Osteocyte (in vitro differentiated cells): ENCODE data around the gene PIK3CD. TPM values are rescaled to one million over a fixed set of nuclear protein-coding genes. Genes with fewer than 3 reads are reported as not detected.
"Not testable (repeated sequence)": the region's sequence is repeated elsewhere in the genome, so short reads cannot be mapped to it uniquely, and the experiment has no call there.

ENCODE experiments used
- DNase-seq: peaks from one replicate; pipeline ENCODE4 v3.0.0; 2021; ENCODE audit warnings: mixed read lengths; ENCODE audit not compliant: unreplicated experiment; ENCODE audit errors: extremely low spot score
- H3K27ac Mint-ChIP-seq: one replicate; pipeline ENCODE4 v1.8.0; 2021; ENCODE audit warnings: mild to moderate bottlenecking, mixed read lengths; ENCODE audit not compliant: unreplicated experiment
- H3K27me3 Mint-ChIP-seq: one replicate; pipeline ENCODE4 v1.8.0; 2021; ENCODE audit warnings: mixed read lengths; ENCODE audit not compliant: unreplicated experiment
- H3K36me3 Mint-ChIP-seq: one replicate; pipeline ENCODE4 v1.8.0; 2021; ENCODE audit warnings: mixed read lengths; ENCODE audit not compliant: unreplicated experiment
- H3K4me1 Mint-ChIP-seq: one replicate; pipeline ENCODE4 v1.8.0; 2021; ENCODE audit warnings: mixed read lengths; ENCODE audit not compliant: unreplicated experiment
- H3K4me3 Mint-ChIP-seq: one replicate; pipeline ENCODE4 v1.8.0; 2021; ENCODE audit warnings: mild to moderate bottlenecking, moderate library complexity, mixed read lengths; ENCODE audit not compliant: unreplicated experiment
- H3K9me3 Mint-ChIP-seq: one replicate; pipeline ENCODE4 v1.8.0; 2021; ENCODE audit warnings: mixed read lengths; ENCODE audit not compliant: unreplicated experiment
- CTCF ChIP-seq: fragments of 200-600 bp; sonication (generic); IDR thresholded peaks from 2 replicates; pipeline ENCODE4 v1.5.0; 2021; ENCODE audit warnings: antibody characterized with exemption, mild to moderate bottlenecking, moderate library complexity
- total RNA-seq: library from RNA; stranded (reverse); gene quantifications from 2 replicates; pipeline ENCODE4 v1.2.1, GENCODE V29; 2021

Gene PIK3CD
- total RNA-seq, 1 donor from 2014 or later: 14.6 TPM

GRCh38 chr1:9711466-9712020 lies 60.0 kb downstream of the PIK3CD start:
- peaks cover 6% of the 10 kb centered on the region for H3K36me3 Mint-ChIP-seq
- H3K4me1 Mint-ChIP-seq: no peaks in the 10 kb centered on the region
- no peak for DNase-seq
- H3K9me3 Mint-ChIP-seq: no peaks in the 10 kb centered on the region
- no peak overlapping the region for H3K4me3 Mint-ChIP-seq
- no peaks in the 10 kb centered on the region for H3K27me3 Mint-ChIP-seq
- no peak overlapping the region for H3K27ac Mint-ChIP-seq
- no peak for TF ChIP-seq CTCF

DNA sequence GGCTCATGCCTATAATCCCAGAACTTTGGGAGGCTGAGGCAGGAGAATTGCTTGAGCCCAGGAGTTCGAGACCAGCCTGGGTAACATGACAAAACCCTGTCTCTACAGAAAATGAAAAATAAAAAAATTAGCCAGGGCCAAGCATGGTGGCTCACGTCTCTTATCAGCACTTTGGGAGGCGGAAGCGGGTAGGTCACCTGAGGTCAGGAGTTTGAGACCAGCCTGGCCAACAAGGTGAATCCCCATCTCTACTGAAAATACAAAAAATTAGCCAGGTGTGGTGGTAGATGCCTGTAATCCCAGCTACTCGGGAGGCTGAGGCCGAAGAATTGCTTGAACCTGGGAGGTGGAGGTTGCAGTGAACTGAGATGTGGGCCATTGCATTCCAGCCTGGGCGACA lies 61.2 kb downstream of the PIK3CD start:
- not testable (repeated sequence) for DNase-seq, H3K4me3 Mint-ChIP-seq, H3K27me3 Mint-ChIP-seq, H3K9me3 Mint-ChIP-seq, H3K27ac Mint-ChIP-seq, H3K36me3 Mint-ChIP-seq, H3K4me1 Mint-ChIP-seq

GRCh38 chr1:9714257-9714718 lies 62.8 kb downstream of the PIK3CD start:
- TF ChIP-seq CTCF: no peak
- H3K36me3 Mint-ChIP-seq: peaks cover 6% of the 10 kb centered on the region
- DNase-seq: no peak
- H3K9me3 Mint-ChIP-seq: no peaks in the 10 kb centered on the region
- no peak overlapping the region for H3K27ac Mint-ChIP-seq
- peaks cover 12% of the 10 kb centered on the region for H3K4me1 Mint-ChIP-seq
- no peak overlapping the region for H3K4me3 Mint-ChIP-seq
- H3K27me3 Mint-ChIP-seq: no peaks in the 10 kb centered on the region

DNA sequence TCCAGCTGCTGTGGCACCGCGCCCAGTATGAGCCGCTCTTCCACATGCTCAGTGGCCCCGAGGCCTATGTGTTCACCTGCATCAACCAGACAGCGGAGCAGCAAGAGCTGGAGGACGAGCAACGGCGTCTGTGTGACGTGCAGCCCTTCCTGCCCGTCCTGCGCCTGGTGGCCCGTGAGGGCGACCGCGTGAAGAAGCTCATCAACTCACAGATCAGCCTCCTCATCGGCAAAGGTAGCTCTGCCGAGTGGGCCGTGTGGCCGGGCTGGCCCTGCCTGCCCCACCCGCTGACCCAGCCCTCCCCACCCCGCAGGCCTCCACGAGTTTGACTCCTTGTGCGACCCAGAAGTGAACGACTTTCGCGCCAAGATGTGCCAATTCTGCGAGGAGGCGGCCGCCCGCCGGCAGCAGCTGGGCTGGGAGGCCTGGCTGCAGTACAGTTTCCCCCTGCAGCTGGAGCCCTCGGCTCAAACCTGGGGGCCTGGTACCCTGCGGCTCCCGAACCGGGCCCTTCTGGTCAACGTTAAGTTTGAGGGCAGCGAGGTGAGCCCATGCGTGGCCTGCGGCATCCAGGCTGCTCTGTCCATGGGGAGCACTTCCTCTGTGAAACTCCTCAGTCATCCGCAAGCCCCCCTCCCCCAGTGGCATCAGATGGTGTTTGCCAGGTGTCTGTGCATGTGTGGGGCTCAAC lies 64.2 kb downstream of the PIK3CD start:
- Mint-ChIP-seq H3K4me3 (no peak overlapping the region), H3K36me3 (no peaks in the 10 kb centered on the region)

GRCh38 chr1:9716404-9717192 lies 65.1 kb downstream of the PIK3CD start:
- DNase-seq: no peak
- Mint-ChIP-seq H3K27me3 (no peaks in the 10 kb centered on the region), H3K36me3 (no peaks in the 10 kb centered on the region), H3K4me3 (no peak overlapping the region), H3K9me3 (no peaks in the 10 kb centered on the region), H3K27ac (no peak overlapping the region), H3K4me1 (peaks cover 16% of the 10 kb centered on the region)
- no peak for TF ChIP-seq CTCF

More for the DNA sequence above, 64.2 kb downstream of the PIK3CD start:
- Mint-ChIP-seq H3K27me3 (no peaks in the 10 kb centered on the region), H3K9me3 (no peaks in the 10 kb centered on the region), H3K27ac (no peak overlapping the region), H3K4me1 (peaks cover 16% of the 10 kb centered on the region)
- TF ChIP-seq CTCF: no peak
- DNase-seq: no peak
